ENCODE results near the gene FAM50A. TPM values are rescaled to one million over a fixed set of nuclear protein-coding genes. Genes with fewer than 3 reads are reported as not detected.

The FAM50A gene
- total and polyA plus RNA-seq, 11 donors = 27.7 to 119 (median 43.1) TPM

- Histone ChIP-seq H3K4me1 (peaks cover 0 to 28% (median 7%) of the 10 kb centered on the region in 12 donors), H3K36me3 (peaks cover 0 to 21% (median 6%) of the 10 kb centered on the region in 9 donors), H3K4me3 (peak overlapping the region in 7 of 12 donors; percentile 67 to 98 (median 81)), H3K9me3 (no peaks in the 10 kb centered on the region), H3K27ac (peak overlapping the region in 3 of 12 donors; percentile 84 to 90 (median 86)), H3K27me3 (no peaks in the 10 kb centered on the region)
- intact Hi-C loops (cut with DNase I) = loop anchor here in 2 of 10 donors (2.0 to 10.0 kb wide), 2 partner anchors 55 to 61 kb away; partner anchors contain the start of genes EMD (in 1 of the 2), FLNA (in 1 of the 2) and SLC10A3 (in 1 of the 2)
- DNase-seq (no peak), ATAC-seq (no peak)
- no peak for TF ChIP-seq POLR2A (IDR thresholded peaks at IDR 0.05)
- TF ChIP-seq CTCF (IDR thresholded peaks at IDR 0.05) = no peak
- 75 to 91% (median 86%) methylated on average over 2 of the region's 2 CpGs for WGBS, 4 donors
These were observed 14.2 kb upstream of the FAM50A start for GRCh38 chrX:154429711-154430110.

GRCh38 chrX:154430479-154430878 is 13.5 kb upstream of the FAM50A start:
- no peaks in the 10 kb centered on the region for H3K9me3 ChIP-seq
- TF ChIP-seq POLR2A (IDR thresholded peaks at IDR 0.05) = no peak
- no peak for TF ChIP-seq CTCF (IDR thresholded peaks at IDR 0.05)
- intact Hi-C loops (cut with DNase I) = loop anchor here in 1 of 10 donors (10.0 kb wide), 1 partner anchor 56 kb away; the partner anchor contains the start of genes EMD and FLNA
- peak in 1 of 4 donors; percentile 15 for ATAC-seq
- DNase-seq = peak in 1 of 5 donors; percentile 10
- peaks cover 0 to 28% (median 7%) of the 10 kb centered on the region in 12 donors for H3K4me1 ChIP-seq
- no peaks in the 10 kb centered on the region for H3K27me3 ChIP-seq
- peak overlapping the region in 4 of 12 donors; percentile 35 to 84 (median 40) for H3K27ac ChIP-seq
- 49 to 71% (median 58%) methylated on average over 6 of the region's 6 CpGs for WGBS, 4 donors
- H3K36me3 ChIP-seq = peaks cover 0 to 24% (median 6%) of the 10 kb centered on the region in 9 donors
- peak overlapping the region in 1 of 12 donors; percentile 16 for H3K4me3 ChIP-seq

GRCh38 chrX:154430916-154431315 is 13.0 kb upstream of the FAM50A start:
- peak overlapping the region in 1 of 12 donors; percentile 16 for H3K4me3 ChIP-seq
- ATAC-seq = no peak
- H3K9me3 ChIP-seq = no peaks in the 10 kb centered on the region
- TF ChIP-seq CTCF (IDR thresholded peaks at IDR 0.05) = no peak
- TF ChIP-seq POLR2A (IDR thresholded peaks at IDR 0.05) = no peak
- peak in 1 of 5 donors; percentile 16 for DNase-seq
- H3K4me1 ChIP-seq = peaks cover 0 to 28% (median 7%) of the 10 kb centered on the region in 12 donors
- peak overlapping the region in 5 of 12 donors; percentile 10 to 84 (median 39) for H3K27ac ChIP-seq
- no peaks in the 10 kb centered on the region for H3K27me3 ChIP-seq
- intact Hi-C loops (cut with DNase I) = loop anchor here in 1 of 10 donors (10.0 kb wide), 1 partner anchor 56 kb away; the partner anchor contains the start of genes EMD and FLNA
- peaks cover 0 to 24% (median 6%) of the 10 kb centered on the region in 9 donors for H3K36me3 ChIP-seq
- WGBS, 4 donors = 60 to 70% (median 65%) methylated on average over 7 of the region's 7 CpGs

- WGBS, 4 donors = 65 to 73% (median 67%) methylated on average over 5 of the region's 5 CpGs
- peaks cover 0 to 24% (median 6%) of the 10 kb centered on the region in 9 donors for H3K36me3 ChIP-seq
- H3K27me3 ChIP-seq = no peaks in the 10 kb centered on the region
- H3K9me3 ChIP-seq = no peaks in the 10 kb centered on the region
- ATAC-seq (peak in 1 of 4 donors; percentile 17), DNase-seq (peak in 3 of 5 donors; percentile 35 to 54 (median 40))
- H3K4me3 ChIP-seq = peak overlapping the region in 1 of 12 donors; percentile 16
- H3K4me1 ChIP-seq = peaks cover 0 to 30% (median 8%) of the 10 kb centered on the region in 12 donors
- peak overlapping the region in 2 of 12 donors; percentile 35 to 84 for H3K27ac ChIP-seq
- intact Hi-C loops (cut with DNase I) = loop anchor here in 1 of 10 donors (10.0 kb wide), 1 partner anchor 57 kb away; the partner anchor contains the start of genes EMD and FLNA
- TF ChIP-seq CTCF (IDR thresholded peaks at IDR 0.05) (no peak), POLR2A (IDR thresholded peaks at IDR 0.05) (no peak)
These were observed 12.6 kb upstream of the FAM50A start for GRCh38 chrX:154431341-154431740.

All from heart left ventricle (tissue), 16 donors.